Osteocyte (in vitro differentiated cells): Measurements from ENCODE around the gene FKBP6. TPM values are rescaled to one million over a fixed set of nuclear protein-coding genes. Genes with fewer than 3 reads are reported as not detected.

Experiments
- DNase-seq: peaks from one replicate; pipeline ENCODE4 v3.0.0; 2021; ENCODE audit warnings: mixed read lengths; ENCODE audit not compliant: unreplicated experiment; ENCODE audit errors: extremely low spot score
- H3K27ac Mint-ChIP-seq: one replicate; pipeline ENCODE4 v1.8.0; 2021; ENCODE audit warnings: mild to moderate bottlenecking, mixed read lengths; ENCODE audit not compliant: unreplicated experiment
- H3K27me3 Mint-ChIP-seq: one replicate; pipeline ENCODE4 v1.8.0; 2021; ENCODE audit warnings: mixed read lengths; ENCODE audit not compliant: unreplicated experiment
- H3K36me3 Mint-ChIP-seq: one replicate; pipeline ENCODE4 v1.8.0; 2021; ENCODE audit warnings: mixed read lengths; ENCODE audit not compliant: unreplicated experiment
- H3K4me1 Mint-ChIP-seq: one replicate; pipeline ENCODE4 v1.8.0; 2021; ENCODE audit warnings: mixed read lengths; ENCODE audit not compliant: unreplicated experiment
- H3K4me3 Mint-ChIP-seq: one replicate; pipeline ENCODE4 v1.8.0; 2021; ENCODE audit warnings: mild to moderate bottlenecking, moderate library complexity, mixed read lengths; ENCODE audit not compliant: unreplicated experiment
- H3K9me3 Mint-ChIP-seq: one replicate; pipeline ENCODE4 v1.8.0; 2021; ENCODE audit warnings: mixed read lengths; ENCODE audit not compliant: unreplicated experiment
- CTCF ChIP-seq: fragments of 200-600 bp; sonication (generic); IDR thresholded peaks from 2 replicates; pipeline ENCODE4 v1.5.0; 2021; ENCODE audit warnings: antibody characterized with exemption, mild to moderate bottlenecking, moderate library complexity
- total RNA-seq: library from RNA; stranded (reverse); gene quantifications from 2 replicates; pipeline ENCODE4 v1.2.1, GENCODE V29; 2021

FKBP6 gene
- total RNA-seq, 1 donor from 2014 or later, result not detected

- Mint-ChIP-seq H3K27me3 (peaks cover 22% of the 10 kb centered on the region), H3K4me1 (peaks cover 11% of the 10 kb centered on the region), H3K4me3 (no peak overlapping the region), H3K36me3 (no peaks in the 10 kb centered on the region), H3K27ac (no peak overlapping the region), H3K9me3 (no peaks in the 10 kb centered on the region)
- DNase-seq, result no peak
- TF ChIP-seq CTCF, result no peak
Measured at GRCh38 chr7:73343671-73344380, 15.9 kb downstream of the FKBP6 start.

GRCh38 chr7:73345538-73345937 lies 17.6 kb downstream of the FKBP6 start:
- Mint-ChIP-seq H3K27ac (no peak overlapping the region), H3K4me3 (no peak overlapping the region), H3K27me3 (peaks cover 12% of the 10 kb centered on the region), H3K36me3 (no peaks in the 10 kb centered on the region), H3K9me3 (no peaks in the 10 kb centered on the region), H3K4me1 (peaks cover 11% of the 10 kb centered on the region)
- no peak for DNase-seq
- no peak for TF ChIP-seq CTCF

GRCh38 chr7:73345951-73346350 lies 18.0 kb downstream of the FKBP6 start:
- H3K4me3 Mint-ChIP-seq, result no peak overlapping the region
- no peak for TF ChIP-seq CTCF
- H3K4me1 Mint-ChIP-seq, result peaks cover 11% of the 10 kb centered on the region
- no peak for DNase-seq
- H3K36me3 Mint-ChIP-seq, result no peaks in the 10 kb centered on the region
- peaks cover 12% of the 10 kb centered on the region for H3K27me3 Mint-ChIP-seq
- H3K27ac Mint-ChIP-seq, result no peak overlapping the region
- no peaks in the 10 kb centered on the region for H3K9me3 Mint-ChIP-seq

- Mint-ChIP-seq H3K27ac (no peak overlapping the region), H3K4me1 (no peaks in the 10 kb centered on the region), H3K4me3 (no peak overlapping the region), H3K9me3 (peaks cover 7% of the 10 kb centered on the region), H3K36me3 (no peaks in the 10 kb centered on the region), H3K27me3 (peaks cover 14% of the 10 kb centered on the region)
- TF ChIP-seq CTCF, result no peak
- DNase-seq, result no peak
Measured at GRCh38 chr7:73349763-73350162, 21.8 kb downstream of the FKBP6 start.

DNA sequence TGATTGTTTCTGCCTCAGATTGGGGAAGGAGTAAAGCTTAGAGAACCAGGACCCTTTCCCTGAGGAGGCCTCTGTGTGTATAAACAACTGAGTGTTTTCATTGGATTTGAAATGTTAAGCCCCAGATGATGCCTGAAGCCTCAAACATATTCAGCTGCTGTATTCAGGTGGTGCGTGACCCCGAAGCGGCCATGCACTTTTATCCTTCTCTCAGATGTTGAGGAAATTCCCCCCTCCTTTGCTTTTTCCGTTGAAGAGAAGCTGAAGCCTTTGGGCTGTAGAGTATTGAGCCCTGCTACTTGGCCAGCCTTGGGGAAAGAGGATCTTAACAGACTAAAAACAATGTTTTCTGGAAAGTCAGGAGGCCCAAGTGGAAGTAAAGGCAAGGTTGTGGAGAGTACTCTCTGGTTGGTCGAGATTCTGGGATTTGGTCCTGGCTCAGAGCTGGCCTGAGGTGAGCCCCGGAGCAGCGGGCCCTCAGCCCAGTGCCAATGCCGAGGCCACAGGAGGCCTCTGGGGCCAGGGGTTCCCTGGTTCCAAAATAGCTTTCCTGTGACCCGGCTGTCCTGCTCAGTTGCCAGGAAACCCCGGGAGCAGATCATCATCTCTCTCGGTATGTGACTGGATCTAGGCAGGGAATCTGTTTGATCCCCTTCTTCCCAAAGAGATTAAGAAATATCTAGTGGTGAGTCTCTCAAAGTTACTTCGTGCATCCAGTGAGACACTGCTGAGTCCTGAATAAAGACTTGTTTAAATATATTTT lies 22.5 kb downstream of the FKBP6 start:
- no peak overlapping the region for H3K27ac Mint-ChIP-seq

More for the DNA sequence above, 22.5 kb downstream of the FKBP6 start:
- Mint-ChIP-seq H3K4me3 (no peak overlapping the region), H3K4me1 (no peaks in the 10 kb centered on the region), H3K9me3 (peaks cover 7% of the 10 kb centered on the region), H3K27me3 (peaks cover 20% of the 10 kb centered on the region), H3K36me3 (no peaks in the 10 kb centered on the region)
- no peak for DNase-seq
- no peak for TF ChIP-seq CTCF
